ENCODE measurements around the gene HBD.

The HBD gene

DNA sequence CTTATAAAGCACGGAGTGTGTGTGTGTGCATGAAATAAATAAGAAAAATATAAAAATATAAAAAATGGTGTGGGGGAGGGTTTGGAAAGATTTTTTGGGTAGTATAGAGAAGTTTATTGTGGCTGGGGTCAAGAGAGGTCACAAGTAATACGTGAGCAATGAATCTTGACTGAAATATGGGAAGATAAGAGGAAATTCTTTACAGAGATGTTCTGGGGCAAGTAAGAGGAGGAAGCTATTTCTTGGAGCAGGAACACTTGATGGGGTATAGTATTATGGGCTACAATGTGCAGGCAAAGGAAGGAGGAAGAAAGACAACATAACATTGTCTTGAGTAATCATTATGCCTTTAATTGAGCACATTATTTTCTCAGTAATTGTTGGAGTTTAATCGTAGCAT lies 2.1 kb downstream of the HBD start:
- DNase-seq (ENCODE audit: low spot score), result no peak

GRCh38 chr11:5231111-5231510 lies 3.2 kb downstream of the HBD start:
- no peak for DNase-seq (ENCODE audit: low spot score)

DNA sequence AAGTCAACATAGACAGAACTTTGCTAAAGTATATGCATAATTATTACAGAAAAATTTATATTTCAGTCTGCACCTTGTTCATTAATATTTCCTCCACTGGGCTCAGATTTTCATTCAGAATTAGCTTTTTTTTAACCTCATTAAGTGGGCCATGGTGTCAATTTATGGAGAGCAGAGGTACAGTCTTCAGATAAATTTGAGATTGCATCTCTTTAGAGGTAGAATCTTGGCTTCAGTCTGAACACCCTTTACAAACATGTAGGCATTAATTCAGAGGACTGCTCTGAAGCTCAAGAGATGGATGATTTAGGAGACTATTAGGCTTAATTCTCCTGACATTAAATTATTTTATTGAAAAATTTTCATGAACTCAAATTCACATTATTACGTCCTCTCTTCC lies 4.0 kb downstream of the HBD start:
- no peak for DNase-seq (ENCODE audit: low spot score)

- no peak for DNase-seq (ENCODE audit: low spot score)
These were observed 4.5 kb downstream of the HBD start for GRCh38 chr11:5229796-5230195.

DNA sequence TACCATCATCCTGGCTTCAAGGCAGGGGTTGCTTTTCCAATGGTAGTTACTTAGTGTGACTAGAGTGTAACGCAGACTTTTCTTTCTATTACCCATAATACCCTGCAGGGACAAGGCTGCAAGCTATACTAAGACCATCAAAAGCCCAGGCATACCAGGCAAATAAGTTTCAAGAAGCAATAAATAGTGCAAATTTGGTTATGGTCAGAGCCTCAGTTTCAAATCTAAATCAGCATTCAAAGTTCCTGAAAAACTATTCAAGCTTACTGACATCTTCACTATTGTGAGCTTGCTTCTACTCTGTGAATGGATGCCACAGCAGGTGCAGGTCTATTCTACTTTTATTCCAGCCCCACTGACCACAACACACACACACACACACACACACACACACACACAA lies 4.9 kb downstream of the HBD start:
- DNase-seq (ENCODE audit: low spot score), result no peak

DNA sequence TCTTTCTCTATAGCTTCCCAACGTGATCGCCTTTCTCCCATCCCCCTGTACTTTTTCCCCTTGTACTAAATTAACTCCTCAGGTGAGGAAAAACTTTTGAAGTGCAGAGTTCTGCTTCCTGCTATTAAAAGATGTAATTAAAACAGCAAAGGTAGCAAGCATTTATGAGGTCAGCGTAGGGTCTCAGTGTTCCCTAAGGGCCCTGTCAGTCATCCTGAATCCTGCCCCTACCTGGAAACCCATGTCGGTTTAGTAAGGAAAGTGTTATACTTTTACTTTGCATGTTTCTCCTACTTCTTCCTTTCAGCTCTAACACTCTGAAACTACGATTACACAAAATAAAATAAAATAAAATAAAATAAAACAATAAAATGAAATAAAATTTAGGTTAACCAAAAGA lies 6.2 kb downstream of the HBD start:
- no peak for DNase-seq (ENCODE audit: low spot score)

DNA sequence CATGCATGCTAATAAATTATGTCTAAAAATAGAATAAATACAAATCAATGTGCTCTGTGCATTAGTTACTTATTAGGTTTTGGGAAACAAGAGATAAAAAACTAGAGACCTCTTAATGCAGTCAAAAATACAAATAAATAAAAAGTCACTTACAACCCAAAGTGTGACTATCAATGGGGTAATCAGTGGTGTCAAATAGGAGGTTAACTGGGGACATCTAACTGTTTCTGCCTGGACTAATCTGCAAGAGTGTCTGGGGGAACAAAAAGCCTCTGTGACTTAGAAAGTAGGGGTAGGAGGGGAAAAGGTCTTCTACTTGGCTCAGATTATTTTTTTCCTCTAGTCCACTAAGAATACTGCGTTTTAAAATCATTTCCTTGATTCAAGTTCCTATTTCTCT lies 6.6 kb downstream of the HBD start:
- DNase-seq (ENCODE audit: low spot score), result no peak

DNA sequence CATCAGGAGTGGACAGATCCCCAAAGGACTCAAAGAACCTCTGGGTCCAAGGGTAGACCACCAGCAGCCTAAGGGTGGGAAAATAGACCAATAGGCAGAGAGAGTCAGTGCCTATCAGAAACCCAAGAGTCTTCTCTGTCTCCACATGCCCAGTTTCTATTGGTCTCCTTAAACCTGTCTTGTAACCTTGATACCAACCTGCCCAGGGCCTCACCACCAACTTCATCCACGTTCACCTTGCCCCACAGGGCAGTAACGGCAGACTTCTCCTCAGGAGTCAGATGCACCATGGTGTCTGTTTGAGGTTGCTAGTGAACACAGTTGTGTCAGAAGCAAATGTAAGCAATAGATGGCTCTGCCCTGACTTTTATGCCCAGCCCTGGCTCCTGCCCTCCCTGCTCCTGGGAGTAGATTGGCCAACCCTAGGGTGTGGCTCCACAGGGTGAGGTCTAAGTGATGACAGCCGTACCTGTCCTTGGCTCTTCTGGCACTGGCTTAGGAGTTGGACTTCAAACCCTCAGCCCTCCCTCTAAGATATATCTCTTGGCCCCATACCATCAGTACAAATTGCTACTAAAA lies 7.5 kb downstream of the HBD start, which contains the start of gene HBB:
Gene HBB (minus strand): TSS at position 340 of the 579 bp plus-strand sequence. CDS start 50 bp downstream, at position 290.
- no peak for DNase-seq (ENCODE audit: low spot score)

GRCh38 chr11:5225480-5225871 lies 8.8 kb downstream of the HBD start:
- no peak for DNase-seq (ENCODE audit: low spot score)

DNA sequence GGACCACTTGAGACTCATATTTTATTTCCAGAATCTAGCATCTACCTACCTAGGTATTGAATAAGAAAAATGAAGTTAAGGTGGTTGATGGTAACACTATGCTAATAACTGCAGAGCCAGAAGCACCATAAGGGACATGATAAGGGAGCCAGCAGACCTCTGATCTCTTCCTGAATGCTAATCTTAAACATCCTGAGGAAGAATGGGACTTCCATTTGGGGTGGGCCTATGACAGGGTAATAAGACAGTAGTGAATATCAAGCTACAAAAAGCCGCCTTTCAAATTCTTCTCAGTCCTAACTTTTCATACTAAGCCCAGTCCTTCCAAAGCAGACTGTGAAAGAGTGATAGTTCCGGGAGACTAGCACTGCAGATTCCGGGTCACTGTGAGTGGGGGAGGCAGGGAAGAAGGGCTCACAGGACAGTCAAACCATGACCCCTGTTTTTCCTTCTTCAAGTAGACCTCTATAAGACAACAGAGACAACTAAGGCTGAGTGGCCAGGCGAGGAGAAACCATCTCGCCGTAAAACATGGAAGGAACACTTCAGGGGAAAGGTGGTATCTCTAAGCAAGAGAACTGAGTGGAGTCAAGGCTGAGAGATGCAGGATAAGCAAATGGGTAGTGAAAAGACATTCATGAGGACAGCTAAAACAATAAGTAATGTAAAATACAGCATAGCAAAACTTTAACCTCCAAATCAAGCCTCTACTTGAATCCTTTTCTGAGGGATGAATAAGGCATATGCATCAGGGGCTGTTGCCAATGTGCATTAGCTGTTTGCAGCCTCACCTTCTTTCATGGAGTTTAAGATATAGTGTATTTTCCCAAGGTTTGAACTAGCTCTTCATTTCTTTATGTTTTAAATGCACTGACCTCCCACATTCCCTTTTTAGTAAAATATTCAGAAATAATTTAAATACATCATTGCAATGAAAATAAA lies 9.5 kb downstream of the HBD start:
- no peak for DNase-seq (ENCODE audit: low spot score)

GRCh38 chr11:5223686-5224085 lies 10.6 kb downstream of the HBD start:
- DNase-seq (ENCODE audit: low spot score), result no peak

GRCh38 chr11:5223146-5223545 lies 11.1 kb downstream of the HBD start:
- DNase-seq (ENCODE audit: low spot score), result no peak

GRCh38 chr11:5210376-5210885 lies 23.9 kb downstream of the HBD start:
- no peak for DNase-seq (ENCODE audit: low spot score)

- peak; percentile 47 for DNase-seq (ENCODE audit: low spot score)
These were observed 29.5 kb downstream of the HBD start for GRCh38 chr11:5204787-5205186.

GRCh38 chr11:5203366-5203765 lies 30.9 kb downstream of the HBD start:
- DNase-seq (ENCODE audit: low spot score), result no peak

- DNase-seq (ENCODE audit: low spot score), result no peak
These were observed 33.7 kb downstream of the HBD start, which contains the start of gene OR51V1 for GRCh38 chr11:5200582-5200981. Gene OR51V1, minus strand, starts transcription at chr11:5200682. Its CDS starts 0 bp downstream, at chr11:5200682.

- DNase-seq (ENCODE audit: low spot score), result no peak
These were observed 36.0 kb downstream of the HBD start for GRCh38 chr11:5198285-5198684.

- DNase-seq (ENCODE audit: low spot score), result peak; percentile 4
These were observed 36.7 kb downstream of the HBD start for GRCh38 chr11:5197536-5197935.

- no peak for DNase-seq (ENCODE audit: low spot score)
These were observed 37.6 kb downstream of the HBD start for GRCh38 chr11:5196731-5197130.

- DNase-seq (ENCODE audit: low spot score), result no peak
These were observed 38.2 kb downstream of the HBD start for GRCh38 chr11:5196067-5196466.

GRCh38 chr11:5192738-5193137 lies 41.5 kb downstream of the HBD start:
- DNase-seq (ENCODE audit: low spot score), result no peak

- no peak for DNase-seq (ENCODE audit: low spot score)
These were observed 46.1 kb downstream of the HBD start for GRCh38 chr11:5188201-5188600.
